ENCODE measurements around the gene ADGRA1.

ADGRA1 gene

GRCh38 chr10:133156674-133157579 lies 69.2 kb downstream of the ADGRA1 start:
- Histone ChIP-seq H3K4me3 (ENCODE audit: low read length) (no peak overlapping the region), H3K27ac (ENCODE audit: low read depth, low read length) (no peak overlapping the region), H3K9ac (ENCODE audit: low read depth, low read length) (no peak overlapping the region), H3K27me3 (ENCODE audit: insufficient read depth, low read length) (peaks cover 9% of the 10 kb centered on the region), H3K36me3 (ENCODE audit: insufficient read depth, low read length) (no peaks in the 10 kb centered on the region), H3K9me3 (ENCODE audit: insufficient read depth, low read depth, low read length) (no peaks in the 10 kb centered on the region), H3K4me1 (ENCODE audit: insufficient read depth, low read length) (peaks cover 23% of the 10 kb centered on the region)
- 90% methylated on average over 23 of the region's 24 CpGs for WGBS

GRCh38 chr10:133157662-133158436 lies 70.1 kb downstream of the ADGRA1 start:
- WGBS: 87% methylated on average over 34 of the region's 34 CpGs
- H3K4me1 ChIP-seq (ENCODE audit: insufficient read depth, low read length): peaks cover 16% of the 10 kb centered on the region
- no peaks in the 10 kb centered on the region for H3K9me3 ChIP-seq (ENCODE audit: insufficient read depth, low read depth, low read length)
- H3K36me3 ChIP-seq (ENCODE audit: insufficient read depth, low read length): no peaks in the 10 kb centered on the region
- peaks cover 9% of the 10 kb centered on the region for H3K27me3 ChIP-seq (ENCODE audit: insufficient read depth, low read length)
- no peak overlapping the region for H3K27ac ChIP-seq (ENCODE audit: low read depth, low read length)
- H3K4me3 ChIP-seq (ENCODE audit: low read length): no peak overlapping the region
- no peak overlapping the region for H3K9ac ChIP-seq (ENCODE audit: low read depth, low read length)

DNA sequence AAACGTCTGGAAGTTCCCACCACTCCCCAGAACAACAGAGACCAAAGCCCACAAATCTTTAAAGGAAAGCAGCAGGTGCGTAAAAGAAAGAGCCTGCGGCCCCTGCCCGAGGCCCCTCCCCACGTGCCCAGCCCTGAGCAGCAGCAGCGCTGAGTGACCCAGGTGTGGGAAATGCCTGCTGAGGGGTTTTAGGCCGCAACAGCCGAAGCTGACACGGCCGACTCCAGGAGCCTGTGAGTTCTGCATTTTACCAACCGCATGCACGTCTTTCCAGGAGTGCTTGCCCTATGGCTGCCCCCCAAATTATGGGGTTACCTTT lies 70.7 kb downstream of the ADGRA1 start:
- H3K9me3 ChIP-seq (ENCODE audit: insufficient read depth, low read depth, low read length): no peaks in the 10 kb centered on the region
- H3K4me3 ChIP-seq (ENCODE audit: low read length): no peak overlapping the region
- peaks cover 16% of the 10 kb centered on the region for H3K4me1 ChIP-seq (ENCODE audit: insufficient read depth, low read length)
- no peaks in the 10 kb centered on the region for H3K36me3 ChIP-seq (ENCODE audit: insufficient read depth, low read length)
- peak overlapping the region; percentile 3; the same call in 1 of the 2 replicates for H3K27ac ChIP-seq (ENCODE audit: low read depth, low read length)
- H3K9ac ChIP-seq (ENCODE audit: low read depth, low read length): no peak overlapping the region
- 77% methylated on average over 12 of the region's 12 CpGs for WGBS
- H3K27me3 ChIP-seq (ENCODE audit: insufficient read depth, low read length): peaks cover 9% of the 10 kb centered on the region

DNA sequence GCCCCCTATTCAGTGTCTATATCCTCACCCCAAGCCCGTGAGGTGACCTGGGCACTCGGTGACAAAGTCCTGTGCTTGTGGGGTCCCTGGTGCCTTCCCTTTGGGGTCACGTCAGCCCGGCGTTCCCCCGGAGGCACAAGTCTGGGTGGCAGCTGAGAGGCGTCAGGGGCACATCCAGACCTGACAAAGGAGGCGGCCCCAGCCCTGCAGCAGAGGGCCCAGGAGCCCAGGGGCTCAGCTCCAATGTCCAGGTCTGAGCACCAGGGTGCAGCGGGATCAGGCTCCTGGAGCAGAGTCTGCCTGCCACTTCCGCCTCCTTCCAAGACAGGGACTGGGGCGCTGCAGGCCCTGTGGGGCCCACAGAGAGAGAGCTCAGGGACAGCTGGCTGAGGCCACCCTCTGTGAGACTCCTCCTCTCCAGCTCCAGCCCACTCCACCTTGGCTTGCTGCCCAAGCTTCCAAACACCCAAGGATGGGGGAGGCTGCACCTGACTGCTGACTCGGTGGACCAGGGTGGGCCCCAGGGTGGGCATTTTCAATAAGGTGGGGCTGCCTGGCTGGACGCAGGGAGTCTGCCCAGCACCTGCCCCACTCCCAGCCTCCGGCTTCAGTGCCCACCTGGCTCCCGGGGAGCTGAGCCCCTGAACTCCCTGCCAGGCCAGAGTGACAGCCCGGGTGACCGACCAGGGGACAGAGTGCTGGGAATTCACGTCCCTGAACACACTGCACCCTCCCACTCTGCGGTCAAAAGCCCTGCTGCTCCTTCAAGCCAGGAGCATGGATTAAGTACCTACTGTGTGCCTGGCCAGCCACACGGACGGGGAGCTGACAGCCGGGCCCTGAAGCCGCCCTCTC lies 71.3 kb downstream of the ADGRA1 start:
- peak overlapping the region; percentile 3; the same call in 1 of the 2 replicates for H3K27ac ChIP-seq (ENCODE audit: low read depth, low read length)
- H3K9me3 ChIP-seq (ENCODE audit: insufficient read depth, low read depth, low read length): no peaks in the 10 kb centered on the region
- H3K9ac ChIP-seq (ENCODE audit: low read depth, low read length): no peak overlapping the region
- no peaks in the 10 kb centered on the region for H3K36me3 ChIP-seq (ENCODE audit: insufficient read depth, low read length)
- 68% methylated on average over 23 of the region's 23 CpGs for whole genome bisulfite sequencing
- H3K27me3 ChIP-seq (ENCODE audit: insufficient read depth, low read length): peaks cover 9% of the 10 kb centered on the region
- H3K4me3 ChIP-seq (ENCODE audit: low read length): no peak overlapping the region
- H3K4me1 ChIP-seq (ENCODE audit: insufficient read depth, low read length): peaks cover 16% of the 10 kb centered on the region

GRCh38 chr10:133159611-133159949 lies 71.9 kb downstream of the ADGRA1 start:
- Histone ChIP-seq H3K4me1 (ENCODE audit: insufficient read depth, low read length) (peaks cover 11% of the 10 kb centered on the region; the same call in 1 of the 2 replicates), H3K9me3 (ENCODE audit: insufficient read depth, low read depth, low read length) (no peaks in the 10 kb centered on the region), H3K9ac (ENCODE audit: low read depth, low read length) (no peak overlapping the region), H3K4me3 (ENCODE audit: low read length) (no peak overlapping the region), H3K27me3 (ENCODE audit: insufficient read depth, low read length) (peaks cover 9% of the 10 kb centered on the region), H3K27ac (ENCODE audit: low read depth, low read length) (no peak overlapping the region), H3K36me3 (ENCODE audit: insufficient read depth, low read length) (no peaks in the 10 kb centered on the region)
- 22% methylated on average over 10 of the region's 18 CpGs for WGBS

DNA sequence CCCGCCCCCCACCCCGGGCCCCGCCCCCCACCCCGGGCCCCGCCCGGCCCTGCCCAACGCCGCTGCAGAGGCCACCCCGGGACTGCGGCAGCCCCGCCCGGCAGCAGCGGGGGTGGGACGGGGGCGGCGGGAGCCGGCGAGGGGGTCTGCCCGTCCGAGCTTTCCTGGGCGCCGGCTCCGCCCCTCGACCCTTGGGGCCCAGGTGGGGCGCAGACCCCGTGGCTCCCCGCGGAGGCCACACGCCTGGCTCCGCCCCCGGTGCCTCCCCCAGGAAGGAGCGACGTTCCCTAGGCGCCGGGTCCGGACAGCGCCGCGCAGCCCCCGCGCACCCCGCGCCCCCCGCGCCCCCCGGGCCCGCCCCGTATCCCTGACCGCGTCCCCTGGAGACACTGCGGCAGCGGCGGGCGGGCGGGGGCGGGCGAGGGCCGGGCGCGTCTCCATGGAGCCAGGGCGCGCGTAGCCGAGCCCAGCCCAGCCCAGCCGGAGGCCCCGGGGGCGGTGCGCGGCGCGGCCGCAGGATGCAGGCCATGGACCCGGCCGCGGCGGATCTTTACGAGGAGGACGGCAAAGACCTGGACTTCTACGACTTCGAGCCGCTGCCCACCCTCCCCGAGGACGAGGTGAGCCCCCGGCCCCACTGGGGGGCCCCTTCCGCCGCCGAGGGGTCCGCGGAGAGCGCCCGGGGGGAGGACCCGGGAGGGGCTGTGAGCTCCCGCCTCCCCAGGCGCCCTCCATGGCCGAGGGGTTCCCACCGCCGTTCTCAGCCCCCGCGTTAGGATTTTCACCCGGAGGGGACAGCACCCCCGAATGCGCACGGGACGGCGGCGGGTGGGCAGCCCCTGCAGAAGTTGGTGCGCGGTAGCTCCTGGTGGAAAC lies 72.5 kb downstream of the ADGRA1 start, which contains the start of gene KNDC1:
KNDC1 (plus strand) TSS at position 270 of the 876 bp plus-strand sequence; CDS start at position 519, 249 bp downstream.
- H3K9me3 ChIP-seq (ENCODE audit: insufficient read depth, low read depth, low read length): no peaks in the 10 kb centered on the region
- under 1% methylated on average over 106 of the region's 108 CpGs for WGBS
- no peak within 1 kb of the TSS for H3K27ac ChIP-seq (ENCODE audit: low read depth, low read length)
- H3K4me1 ChIP-seq (ENCODE audit: insufficient read depth, low read length): peaks cover 10% of the 10 kb centered on the region; the same call in 1 of the 2 replicates
- H3K4me3 ChIP-seq (ENCODE audit: low read length): peak within 1 kb of the TSS; percentile 71
- peak within 1 kb of the TSS; percentile 61 for H3K9ac ChIP-seq (ENCODE audit: low read depth, low read length)
- H3K27me3 ChIP-seq (ENCODE audit: insufficient read depth, low read length): peaks cover 9% of the 10 kb centered on the region
- no peaks in the 10 kb centered on the region for H3K36me3 ChIP-seq (ENCODE audit: insufficient read depth, low read length)

GRCh38 chr10:133160826-133161471 lies 73.2 kb downstream of the ADGRA1 start:
- Histone ChIP-seq H3K9ac (ENCODE audit: low read depth, low read length) (peak overlapping the region; percentile 61), H3K4me3 (ENCODE audit: low read length) (peak overlapping the region; percentile 71), H3K27me3 (ENCODE audit: insufficient read depth, low read length) (peaks cover 9% of the 10 kb centered on the region), H3K4me1 (ENCODE audit: insufficient read depth, low read length) (peaks cover 10% of the 10 kb centered on the region; the same call in 1 of the 2 replicates), H3K36me3 (ENCODE audit: insufficient read depth, low read length) (no peaks in the 10 kb centered on the region), H3K9me3 (ENCODE audit: insufficient read depth, low read depth, low read length) (no peaks in the 10 kb centered on the region), H3K27ac (ENCODE audit: low read depth, low read length) (no peak overlapping the region)
- 8% methylated on average over 29 of the region's 29 CpGs for WGBS

DNA sequence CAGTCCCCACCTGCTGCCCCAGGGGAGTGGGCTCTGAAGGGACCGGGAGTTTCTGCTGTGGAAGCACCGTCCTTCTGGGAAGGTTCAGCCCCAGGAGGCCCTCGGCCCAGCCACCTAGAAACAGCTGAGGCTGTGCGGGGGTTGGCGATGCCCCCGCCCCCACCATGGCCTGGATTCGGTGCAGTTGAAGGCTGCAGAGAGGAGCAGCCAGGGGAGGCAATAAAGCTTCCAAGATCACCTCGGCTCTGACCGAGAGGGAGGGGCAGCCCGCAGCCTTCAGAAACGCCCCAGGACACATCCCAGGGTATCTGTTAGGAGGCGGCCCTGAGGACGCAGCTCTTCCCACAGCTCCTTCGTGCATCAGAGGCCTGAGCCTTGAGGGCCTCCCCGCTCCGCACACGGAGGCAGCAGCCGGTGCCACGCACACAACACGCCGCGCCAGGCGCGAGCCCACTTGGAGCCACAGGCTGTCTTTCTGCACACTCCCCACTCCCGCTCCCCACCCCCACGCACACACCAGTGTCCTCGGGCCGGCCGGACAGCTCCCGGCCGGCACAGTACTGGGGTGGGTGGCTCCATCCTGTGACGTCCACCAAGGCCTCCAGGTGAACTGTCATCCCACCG lies 73.9 kb downstream of the ADGRA1 start:
- H3K9ac ChIP-seq (ENCODE audit: low read depth, low read length): no peak overlapping the region
- H3K4me3 ChIP-seq (ENCODE audit: low read length): peak overlapping the region; percentile 71
- no peaks in the 10 kb centered on the region; the same call in 1 of the 2 replicates for H3K36me3 ChIP-seq (ENCODE audit: insufficient read depth, low read length)
- no peak overlapping the region for H3K27ac ChIP-seq (ENCODE audit: low read depth, low read length)
- no peaks in the 10 kb centered on the region for H3K9me3 ChIP-seq (ENCODE audit: insufficient read depth, low read depth, low read length)
- WGBS: 54% methylated on average over 33 of the region's 33 CpGs
- peaks cover 9% of the 10 kb centered on the region for H3K27me3 ChIP-seq (ENCODE audit: insufficient read depth, low read length)
- peaks cover 10% of the 10 kb centered on the region; the same call in 1 of the 2 replicates for H3K4me1 ChIP-seq (ENCODE audit: insufficient read depth, low read length)

DNA sequence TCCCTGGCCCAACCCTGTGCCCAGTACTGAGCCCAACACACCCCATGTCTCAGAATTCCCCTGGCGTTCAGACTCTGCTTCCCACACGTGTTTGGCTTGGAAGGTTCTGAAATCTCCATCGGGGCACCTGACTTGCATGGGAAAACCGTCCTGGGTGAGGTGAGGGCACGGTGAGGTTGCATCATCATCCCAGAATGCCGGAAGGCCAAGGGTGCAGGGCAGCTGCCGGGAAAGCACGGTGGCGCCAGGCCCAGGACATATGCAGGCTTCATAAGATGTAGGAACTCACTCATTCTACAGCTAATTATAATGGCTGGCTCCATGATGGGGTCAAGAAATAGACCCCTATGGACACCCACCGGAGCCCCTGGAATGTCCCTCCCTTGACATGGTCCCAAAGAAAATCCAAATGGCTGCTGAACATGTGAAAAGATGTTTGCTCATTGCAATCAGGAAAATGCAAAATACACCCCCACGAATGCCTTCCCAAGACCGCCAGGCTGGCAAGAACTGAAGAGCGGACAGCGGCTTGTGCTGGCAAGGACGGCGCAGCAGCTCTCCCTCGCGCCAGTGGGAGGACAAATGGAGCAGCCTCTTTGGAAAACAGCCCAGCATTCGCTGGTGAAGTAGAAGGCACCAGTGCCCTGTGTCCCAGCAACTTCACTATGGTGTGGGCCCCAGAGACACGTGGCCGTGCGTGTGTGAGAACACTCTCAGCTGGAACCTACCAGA lies 74.6 kb downstream of the ADGRA1 start:
- Histone ChIP-seq H3K27ac (ENCODE audit: low read depth, low read length) (no peak overlapping the region), H3K9me3 (ENCODE audit: insufficient read depth, low read depth, low read length) (no peaks in the 10 kb centered on the region), H3K4me3 (ENCODE audit: low read length) (no peak overlapping the region), H3K4me1 (ENCODE audit: insufficient read depth, low read length) (peaks cover 10% of the 10 kb centered on the region; the same call in 1 of the 2 replicates), H3K9ac (ENCODE audit: low read depth, low read length) (no peak overlapping the region), H3K36me3 (ENCODE audit: insufficient read depth, low read length) (no peaks in the 10 kb centered on the region; the same call in 1 of the 2 replicates), H3K27me3 (ENCODE audit: insufficient read depth, low read length) (peaks cover 9% of the 10 kb centered on the region)
- WGBS: 94% methylated on average over 22 of the region's 22 CpGs

All from HUES64 (cell line).